Activated naive CD8-positive, alpha-beta T cell treated with anti-CD3 and anti-CD28 coated beads, Interleukin-2, amount 10 ng/mL, durations not matched to agents 7 days and 5 days (primary cell): ENCODE results near the gene DPYD. TPM values are rescaled to one million over a fixed set of nuclear protein-coding genes. Genes with fewer than 3 reads are reported as not detected.

Experiments used
- ATAC-seq: fragments of 150-1000 bp; cut with Tn5 transposase; one replicate; pipeline ENCODE4 v1.10.0; 2021; ENCODE audit warnings: low read depth, moderate library complexity
- POLR2A ChIA-PET: fragments of 350-600 bp; sonication (Branson Sonifier 250); formaldehyde crosslinking; loops from one replicate; lab custom pipeline; 2021; ENCODE audit warnings: antibody characterized with exemption; lab: Charles Lee
- DNase-seq: peaks from one replicate; pipeline ENCODE4 v3.0.0; 2021
- H3K27ac Mint-ChIP-seq: one replicate; pipeline ENCODE4 v1.8.0; 2022; ENCODE audit warnings: mild to moderate bottlenecking, mixed read lengths
- H3K27me3 Mint-ChIP-seq: one replicate; pipeline ENCODE4 v1.8.0; 2022; ENCODE audit warnings: mild to moderate bottlenecking, moderate library complexity, mixed read lengths
- H3K36me3 Mint-ChIP-seq: one replicate; pipeline ENCODE4 v1.8.0; 2021; ENCODE audit warnings: mild to moderate bottlenecking, mixed read lengths
- H3K4me1 Mint-ChIP-seq: one replicate; pipeline ENCODE4 v1.8.0; 2021; ENCODE audit warnings: mixed read lengths
- H3K4me3 Mint-ChIP-seq: one replicate; pipeline ENCODE4 v1.8.0; 2022; ENCODE audit warnings: mild to moderate bottlenecking, moderate library complexity, mixed read lengths
- H3K9me3 Mint-ChIP-seq: one replicate; pipeline ENCODE4 v1.8.0; 2021; ENCODE audit warnings: mixed read lengths
- total RNA-seq, 2 experiments: library from RNA; stranded (reverse); gene quantifications; one replicate each; pipeline ENCODE4 v1.2.3, GENCODE V29; 2021

Gene DPYD
- total RNA-seq, 2 experiments from 2014 or later: 42.0 to 42.3 TPM

DNA sequence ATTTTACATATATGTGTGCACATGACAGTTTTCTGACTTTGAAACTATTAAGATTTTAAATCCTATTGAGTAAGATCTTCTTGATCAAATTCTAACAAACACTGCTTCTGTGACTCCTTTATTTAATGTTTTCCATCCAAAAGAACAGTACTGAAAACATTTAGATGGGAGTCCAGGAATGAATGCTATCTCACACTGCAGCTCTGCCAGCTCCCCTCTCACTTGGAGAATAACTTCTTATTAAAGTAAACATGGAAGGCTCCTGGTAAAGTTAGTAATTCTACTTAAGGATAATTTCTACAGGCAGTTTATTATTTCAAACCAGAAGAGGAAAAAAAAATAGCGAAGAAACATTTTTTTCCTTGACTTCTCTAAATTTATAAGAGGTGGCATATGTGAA is 349.1 kb downstream of the DPYD start:
- Mint-ChIP-seq H3K36me3 (peaks cover 9% of the 10 kb centered on the region), H3K27ac (no peak overlapping the region), H3K9me3 (no peaks in the 10 kb centered on the region), H3K4me3 (no peak overlapping the region), H3K4me1 (no peaks in the 10 kb centered on the region), H3K27me3 (no peaks in the 10 kb centered on the region)
- no peak for DNase-seq
- POLR2A ChIA-PET: no interaction called here
- no peak for ATAC-seq

DNA sequence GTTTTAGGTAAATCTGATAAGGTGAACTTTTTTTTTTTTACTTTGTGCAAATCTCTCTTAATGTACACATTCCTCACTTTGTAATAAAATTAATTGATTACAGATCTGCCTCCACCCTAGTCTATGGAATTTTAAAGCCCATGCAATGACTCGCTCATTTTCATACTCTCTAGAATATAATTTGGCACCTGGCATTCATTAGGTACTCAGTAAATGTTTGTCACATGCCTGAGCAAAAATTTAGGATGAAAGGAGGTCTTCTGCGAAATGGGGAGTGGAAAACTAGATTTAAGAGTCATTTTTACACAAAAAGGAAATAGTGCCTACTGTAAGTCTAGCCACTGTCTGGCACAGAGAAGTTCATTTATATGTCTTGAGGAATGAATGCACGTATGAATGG is 350.1 kb downstream of the DPYD start:
- H3K36me3 Mint-ChIP-seq: peaks cover 9% of the 10 kb centered on the region
- POLR2A ChIA-PET: no interaction called here

DNA sequence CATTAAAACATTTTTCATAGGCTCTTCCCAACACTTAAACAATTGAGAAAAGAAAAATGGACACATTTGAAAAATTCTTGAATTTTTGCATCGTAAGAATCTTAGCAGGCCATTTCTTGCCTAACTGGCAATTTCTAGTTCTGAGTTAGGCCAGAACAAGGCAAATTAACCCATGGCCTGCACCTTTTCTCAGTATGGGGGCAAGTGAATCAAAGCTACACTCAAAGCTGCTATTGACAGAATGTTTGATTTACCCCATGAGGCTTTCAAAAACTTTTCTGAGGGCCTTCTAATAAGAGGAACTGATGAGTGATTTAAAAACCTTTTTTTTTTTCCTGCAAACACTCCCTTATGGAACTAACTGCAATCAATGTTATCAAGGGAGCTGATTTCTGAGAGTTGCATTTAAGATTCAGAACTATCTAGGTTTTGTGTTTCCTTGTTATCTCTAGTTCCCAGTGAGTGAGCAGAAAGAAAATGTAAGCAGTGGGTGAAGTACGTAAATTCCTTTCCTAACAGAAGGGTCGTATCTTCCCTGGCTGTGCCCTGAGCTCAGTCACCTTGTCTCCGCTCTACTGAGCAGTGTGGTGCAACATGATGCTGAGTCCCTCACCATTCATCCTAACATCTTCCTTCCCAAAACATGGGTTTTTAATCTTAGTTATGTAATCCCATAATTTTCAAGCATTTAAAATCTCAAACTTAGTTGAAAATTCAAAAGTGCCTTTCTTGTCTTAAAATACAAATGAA is 353.7 kb downstream of the DPYD start:
- POLR2A ChIA-PET: no interaction called here
- Mint-ChIP-seq H3K36me3 (peaks cover 8% of the 10 kb centered on the region), H3K9me3 (no peaks in the 10 kb centered on the region), H3K27ac (no peak overlapping the region), H3K27me3 (no peaks in the 10 kb centered on the region), H3K4me1 (no peaks in the 10 kb centered on the region), H3K4me3 (no peak overlapping the region)
- ATAC-seq: no peak
- no peak for DNase-seq

More for the DNA sequence above, 350.1 kb downstream of the DPYD start:
- H3K27me3 Mint-ChIP-seq: no peaks in the 10 kb centered on the region
- ATAC-seq: no peak
- H3K4me3 Mint-ChIP-seq: no peak overlapping the region
- H3K27ac Mint-ChIP-seq: no peak overlapping the region
- DNase-seq: no peak
- H3K4me1 Mint-ChIP-seq: no peaks in the 10 kb centered on the region
- H3K9me3 Mint-ChIP-seq: no peaks in the 10 kb centered on the region

DNA sequence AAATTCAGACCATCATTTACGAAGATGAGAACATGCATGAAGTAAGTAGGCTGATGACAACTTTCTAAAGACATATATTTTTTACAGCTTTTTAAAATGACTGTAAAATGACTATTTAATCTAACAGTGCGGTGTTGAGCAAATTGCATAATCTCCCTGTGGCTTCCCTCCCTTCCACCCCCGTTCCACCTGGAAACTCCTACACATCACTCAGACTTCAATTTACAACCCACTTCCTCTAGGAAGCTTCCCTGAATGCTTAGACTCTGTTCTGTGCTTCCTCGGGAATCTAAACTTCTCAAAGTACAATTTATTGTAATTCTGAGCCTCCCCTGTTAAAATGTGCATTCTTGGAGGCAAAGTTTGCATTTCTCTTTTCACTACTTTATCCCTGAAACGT is 354.9 kb downstream of the DPYD start:
- Mint-ChIP-seq H3K4me3 (no peak overlapping the region), H3K4me1 (no peaks in the 10 kb centered on the region), H3K36me3 (peaks cover 7% of the 10 kb centered on the region), H3K27ac (no peak overlapping the region), H3K9me3 (no peaks in the 10 kb centered on the region), H3K27me3 (no peaks in the 10 kb centered on the region)
- DNase-seq (no peak), ATAC-seq (no peak)
- POLR2A ChIA-PET: no interaction called here

DNA sequence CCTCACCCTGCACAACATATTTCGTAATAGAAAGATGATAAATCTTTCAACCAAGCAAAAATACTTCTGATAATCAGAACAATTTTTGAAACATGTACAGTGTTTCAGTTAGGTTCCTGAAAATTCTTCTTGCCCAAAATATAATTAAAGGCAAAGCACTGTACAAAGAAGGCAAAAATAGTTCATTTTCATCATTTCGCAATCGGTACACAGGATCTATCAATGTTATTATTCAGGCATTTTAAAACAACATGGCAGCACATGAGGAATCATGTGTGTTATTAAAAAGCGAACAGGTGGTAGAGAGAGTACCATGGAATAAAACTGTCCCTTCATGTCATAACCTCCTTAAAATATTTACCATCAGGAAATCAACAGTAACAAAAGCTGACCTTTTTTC is 356.9 kb downstream of the DPYD start:
- POLR2A ChIA-PET: no interaction called here
- DNase-seq (no peak), ATAC-seq (no peak)
- Mint-ChIP-seq H3K4me3 (no peak overlapping the region), H3K4me1 (no peaks in the 10 kb centered on the region), H3K9me3 (no peaks in the 10 kb centered on the region), H3K27ac (no peak overlapping the region), H3K27me3 (no peaks in the 10 kb centered on the region), H3K36me3 (peaks cover 5% of the 10 kb centered on the region)

DNA sequence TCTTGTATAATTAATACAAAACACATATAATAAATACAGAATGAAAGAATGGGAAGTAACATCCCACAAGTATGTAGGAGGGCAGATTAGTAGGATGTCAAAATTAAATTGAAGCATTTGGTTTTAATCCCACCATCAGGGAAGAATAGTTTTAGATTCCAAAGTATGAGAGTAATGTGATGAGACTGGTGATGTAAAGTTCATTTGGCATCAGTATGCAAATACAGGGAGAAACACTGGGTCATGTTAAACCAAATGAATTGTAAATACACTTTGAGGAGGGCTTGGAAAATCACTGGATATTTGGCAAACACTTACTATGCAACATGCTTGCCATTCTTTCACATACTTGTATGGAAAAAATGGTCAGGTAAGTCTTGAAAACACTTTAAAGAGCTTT is 358.8 kb downstream of the DPYD start:
- Mint-ChIP-seq H3K27me3 (no peaks in the 10 kb centered on the region), H3K4me3 (no peak overlapping the region), H3K27ac (no peak overlapping the region), H3K9me3 (peaks cover 3% of the 10 kb centered on the region), H3K36me3 (peaks cover 7% of the 10 kb centered on the region), H3K4me1 (no peaks in the 10 kb centered on the region)
- POLR2A ChIA-PET: no interaction called here
- DNase-seq: no peak
- no peak for ATAC-seq

DNA sequence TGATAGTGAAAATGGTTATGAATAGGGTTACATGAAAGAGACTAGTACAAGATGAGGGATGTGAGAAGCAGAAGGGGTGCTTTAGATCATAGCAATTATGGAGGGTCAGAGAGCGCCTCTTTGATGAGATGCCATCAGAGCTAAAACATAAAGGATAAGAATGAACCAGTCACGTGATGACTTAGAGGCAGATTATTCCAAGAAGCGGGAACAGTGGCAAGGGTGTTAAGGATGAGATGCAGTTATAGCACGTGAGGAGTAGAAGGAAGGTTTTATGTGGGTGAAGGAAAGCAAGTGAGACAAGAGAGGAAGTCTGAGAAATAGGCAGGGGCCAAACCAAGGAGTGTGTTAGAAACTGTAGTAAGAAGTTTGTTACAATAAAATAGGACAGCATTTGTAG is 360.1 kb downstream of the DPYD start:
- no peaks in the 10 kb centered on the region for H3K4me1 Mint-ChIP-seq
- H3K36me3 Mint-ChIP-seq: peaks cover 7% of the 10 kb centered on the region
- ATAC-seq (no peak), DNase-seq (no peak)
- no peaks in the 10 kb centered on the region for H3K27me3 Mint-ChIP-seq
- no peak overlapping the region for H3K27ac Mint-ChIP-seq
- H3K4me3 Mint-ChIP-seq: no peak overlapping the region
- peaks cover 3% of the 10 kb centered on the region for H3K9me3 Mint-ChIP-seq
- POLR2A ChIA-PET: no interaction called here

DNA sequence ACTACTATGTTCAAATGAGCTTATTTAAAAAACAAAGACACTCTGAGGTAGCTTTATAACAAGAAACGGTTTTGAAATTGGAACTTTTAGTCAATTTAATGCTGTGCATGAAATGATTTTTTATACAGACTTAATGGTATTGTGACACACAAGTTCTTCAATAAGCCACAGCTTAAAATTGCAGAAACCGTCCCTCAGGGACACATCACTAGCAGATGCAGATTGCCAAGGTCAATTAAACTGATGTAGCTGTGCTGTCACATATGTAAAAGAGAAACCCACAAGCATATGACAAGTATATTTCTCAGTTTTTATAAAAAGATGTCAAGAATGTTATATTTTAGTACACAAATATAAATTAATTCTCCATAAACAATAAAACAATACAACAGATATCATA is 366.9 kb downstream of the DPYD start:
- H3K4me1 Mint-ChIP-seq: no peaks in the 10 kb centered on the region
- H3K4me3 Mint-ChIP-seq: no peak overlapping the region
- no peaks in the 10 kb centered on the region for H3K27me3 Mint-ChIP-seq
- no peak overlapping the region for H3K27ac Mint-ChIP-seq
- POLR2A ChIA-PET: no interaction called here
- peaks cover 3% of the 10 kb centered on the region for H3K9me3 Mint-ChIP-seq
- H3K36me3 Mint-ChIP-seq: peaks cover 4% of the 10 kb centered on the region
- ATAC-seq (no peak), DNase-seq (no peak)

DNA sequence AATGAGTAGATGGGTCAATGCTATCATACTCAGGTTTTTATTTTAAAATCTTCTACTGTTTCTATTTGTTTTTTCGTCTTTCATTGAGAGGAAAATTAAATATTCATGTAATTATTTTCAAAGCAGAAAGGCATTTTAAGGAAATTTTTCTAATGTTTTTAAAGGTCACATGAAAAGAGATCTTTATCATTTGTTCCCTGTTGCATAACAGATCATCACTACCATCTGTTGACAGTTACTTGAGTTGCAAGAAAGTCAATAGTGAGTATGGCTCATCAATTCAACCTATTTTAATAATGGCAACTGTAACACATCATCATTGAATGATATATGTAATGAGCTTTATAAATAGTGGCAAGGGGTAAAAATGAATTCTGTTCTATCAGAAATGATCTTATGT is 369.7 kb downstream of the DPYD start:
- POLR2A ChIA-PET: no interaction called here
- no peaks in the 10 kb centered on the region for H3K4me1 Mint-ChIP-seq
- H3K9me3 Mint-ChIP-seq: no peaks in the 10 kb centered on the region
- no peak for DNase-seq
- H3K27ac Mint-ChIP-seq: no peak overlapping the region
- no peak for ATAC-seq
- peaks cover 2% of the 10 kb centered on the region for H3K36me3 Mint-ChIP-seq
- no peak overlapping the region for H3K4me3 Mint-ChIP-seq
- H3K27me3 Mint-ChIP-seq: no peaks in the 10 kb centered on the region

DNA sequence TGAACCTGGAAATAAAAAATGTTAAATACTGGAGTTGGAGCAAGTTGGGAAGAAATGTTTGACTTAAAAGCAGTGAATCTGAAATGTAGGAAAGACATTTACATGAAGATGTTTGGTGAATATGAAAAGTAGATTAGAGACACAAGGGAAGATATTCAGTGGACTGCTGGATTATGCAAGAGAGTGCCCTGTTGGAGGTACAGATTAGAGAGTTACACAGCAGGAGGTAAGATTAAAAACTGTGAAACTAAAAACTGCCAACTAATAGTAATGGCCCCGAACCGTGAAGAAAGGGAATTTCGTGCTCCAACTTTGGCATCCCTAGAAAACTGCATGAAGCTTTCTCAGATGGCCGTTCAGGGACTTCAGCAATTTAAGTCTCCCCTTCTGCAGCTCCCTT is 375.4 kb downstream of the DPYD start:
- H3K27ac Mint-ChIP-seq: no peak overlapping the region
- no peak for DNase-seq
- ATAC-seq: no peak
- no peaks in the 10 kb centered on the region for H3K27me3 Mint-ChIP-seq
- no peak overlapping the region for H3K4me3 Mint-ChIP-seq
- peaks cover 3% of the 10 kb centered on the region for H3K36me3 Mint-ChIP-seq
- POLR2A ChIA-PET: no interaction called here
- H3K9me3 Mint-ChIP-seq: no peaks in the 10 kb centered on the region
- no peaks in the 10 kb centered on the region for H3K4me1 Mint-ChIP-seq

DNA sequence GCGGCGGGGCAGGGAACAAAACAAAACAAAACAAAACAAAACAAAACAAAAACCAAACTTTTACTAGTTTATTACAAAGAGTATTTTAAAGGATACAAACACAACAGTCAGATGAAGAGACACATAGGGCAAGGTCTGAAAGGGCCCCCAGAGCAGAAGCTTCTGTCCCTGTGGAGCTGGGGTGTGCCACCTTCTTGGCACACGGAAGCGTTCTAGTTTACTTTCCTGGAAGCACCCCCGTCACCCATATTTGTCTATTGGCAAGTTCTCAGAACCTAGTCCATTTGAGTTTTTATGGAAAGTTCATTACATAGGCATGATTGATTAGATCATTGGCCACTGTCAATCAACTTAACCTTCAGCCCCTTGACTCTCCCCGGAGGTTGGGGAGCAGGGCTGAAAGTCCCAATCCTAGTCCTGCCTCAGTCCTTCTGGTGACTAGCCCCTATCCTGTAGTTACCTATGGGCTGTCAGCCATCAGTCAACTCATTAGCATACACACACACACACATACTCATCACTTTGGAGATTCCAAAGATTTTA is 380.4 kb downstream of the DPYD start:
- Mint-ChIP-seq H3K36me3 (peaks cover 16% of the 10 kb centered on the region), H3K27me3 (no peaks in the 10 kb centered on the region), H3K27ac (no peak overlapping the region), H3K4me3 (no peak overlapping the region), H3K9me3 (peaks cover 6% of the 10 kb centered on the region), H3K4me1 (peaks cover 2% of the 10 kb centered on the region)
- ATAC-seq (no peak), DNase-seq (no peak)
- POLR2A ChIA-PET: no interaction called here

DNA sequence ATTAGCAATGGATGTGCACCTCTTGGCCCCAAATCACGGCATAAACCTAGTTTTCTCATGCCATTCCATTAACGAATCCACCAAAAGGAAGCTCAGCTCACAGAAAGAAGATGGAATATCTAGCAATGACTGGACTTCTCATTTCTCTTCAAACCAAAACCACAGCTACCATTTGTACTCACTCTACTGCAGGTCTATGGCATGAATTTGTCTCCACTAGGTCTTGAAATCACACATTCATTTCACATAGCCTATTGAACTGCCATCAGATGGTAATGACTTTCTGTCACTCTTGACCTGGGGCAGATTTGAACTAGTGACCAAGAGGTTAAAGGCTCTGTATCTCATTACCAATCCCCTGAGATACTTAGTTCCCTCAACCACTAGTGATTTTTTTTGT is 382.7 kb downstream of the DPYD start:
- H3K27me3 Mint-ChIP-seq: no peaks in the 10 kb centered on the region
- H3K36me3 Mint-ChIP-seq: peaks cover 13% of the 10 kb centered on the region
- no peak overlapping the region for H3K4me3 Mint-ChIP-seq
- ATAC-seq (no peak), DNase-seq (no peak)
- peaks cover 6% of the 10 kb centered on the region for H3K9me3 Mint-ChIP-seq
- peaks cover 2% of the 10 kb centered on the region for H3K4me1 Mint-ChIP-seq
- POLR2A ChIA-PET: no interaction called here
- H3K27ac Mint-ChIP-seq: no peak overlapping the region

DNA sequence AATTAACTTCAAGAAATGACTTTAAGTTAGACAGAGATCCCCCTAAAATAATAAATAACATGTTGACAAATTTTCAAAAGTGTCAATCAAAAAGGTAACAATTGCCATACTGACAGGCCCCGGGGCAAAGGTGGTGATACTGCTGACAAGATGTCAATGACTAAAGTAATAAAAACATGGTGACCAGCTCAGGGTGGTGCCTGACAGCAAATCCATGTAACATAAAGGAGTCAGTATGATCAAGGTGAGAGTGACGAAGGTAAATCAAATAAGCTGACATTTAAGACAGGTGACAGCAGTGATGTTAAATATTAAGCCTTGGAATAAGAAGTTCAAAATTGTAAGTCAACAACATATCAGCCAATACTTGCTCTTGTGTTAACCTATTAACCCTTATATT is 387.5 kb downstream of the DPYD start:
- POLR2A ChIA-PET: no interaction called here
- Mint-ChIP-seq H3K36me3 (peaks cover 9% of the 10 kb centered on the region), H3K27ac (no peak overlapping the region), H3K9me3 (peaks cover 2% of the 10 kb centered on the region), H3K4me1 (peaks cover 2% of the 10 kb centered on the region), H3K27me3 (no peaks in the 10 kb centered on the region), H3K4me3 (no peak overlapping the region)
- ATAC-seq: no peak
- DNase-seq: no peak

DNA sequence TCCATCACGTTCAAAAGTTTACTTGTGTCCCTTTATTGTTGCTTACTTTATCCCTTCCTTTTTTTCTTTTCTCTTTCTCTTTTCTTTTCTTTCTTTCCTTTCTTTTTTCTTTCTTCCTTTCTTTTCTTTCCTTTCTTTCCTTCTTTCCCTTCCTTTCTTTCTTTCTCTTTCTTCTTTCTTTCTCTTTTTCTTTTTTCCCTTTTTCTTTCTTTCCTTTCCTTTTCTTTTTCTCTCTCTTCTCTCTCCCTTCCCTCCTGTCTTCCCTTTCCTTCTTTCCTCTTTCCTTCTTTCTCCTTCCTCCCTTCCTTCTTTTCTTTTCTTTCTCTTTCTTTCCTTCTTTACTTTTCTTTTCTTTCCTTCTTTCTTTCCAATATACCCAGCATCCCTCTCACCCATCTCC is 391.2 kb downstream of the DPYD start:
- no peak for DNase-seq
- no peak overlapping the region for H3K4me3 Mint-ChIP-seq
- POLR2A ChIA-PET: no interaction called here
- H3K9me3 Mint-ChIP-seq: no peaks in the 10 kb centered on the region
- H3K27me3 Mint-ChIP-seq: no peaks in the 10 kb centered on the region
- peak overlapping the region; percentile 15 for H3K27ac Mint-ChIP-seq
- ATAC-seq: no peak
- peaks cover 2% of the 10 kb centered on the region for H3K36me3 Mint-ChIP-seq
- no peaks in the 10 kb centered on the region for H3K4me1 Mint-ChIP-seq
